GM12878 (cell line): Measurements from ENCODE around the gene IL1RAP. TPM values are rescaled to one million over a fixed set of nuclear protein-coding genes. Genes with fewer than 3 reads are reported as not detected.

Experiments used
- ATAC-seq: fragments of 200-7000 bp; cut with Tn5 transposase; 3 replicates; pipeline ENCODE4 v1.9.1; 2020; ENCODE audit warnings: mild to moderate bottlenecking, moderate library complexity
- BruUV-seq: library from RNA; stranded (reverse); fragments of 400-500 nt; replicated peaks from 2 replicates; lab custom pipeline; 2021; lab: Mats Ljungman, UMichigan
- CTCF ChIA-PET: fragments of 300-600 bp; sonication (Branson Sonifier 250); formaldehyde crosslinking; extraction: SDS; loops from one replicate; lab custom pipeline; 2021; ENCODE audit warnings: inconsistent platforms; lab: Yijun Ruan, JAX
- POLR2A ChIA-PET: fragments of 350-600 bp; formaldehyde crosslinking; extraction: SDS; loops from one replicate; lab custom pipeline; 2021; ENCODE audit warnings: inconsistent platforms; lab: Charles Lee
- RAD21 ChIA-PET: fragments of 300-600 bp; sonication (Branson Sonifier 250); formaldehyde crosslinking; loops from one replicate; lab custom pipeline; 2023; ENCODE audit warnings: antibody characterized with exemption; ENCODE audit not compliant: unreplicated experiment; lab: Charles Lee
- SMC1A ChIA-PET: fragments of 300-600 bp; sonication (Branson Sonifier 250); formaldehyde crosslinking; loops from one replicate; lab custom pipeline; 2023; ENCODE audit not compliant: unreplicated experiment, uncharacterized antibody; lab: Charles Lee
- DNase-seq: peaks from one replicate; pipeline ENCODE4 v3.0.0-alpha.2; 2011; ENCODE audit warnings: low read depth, low spot score
- FAIRE-seq: peaks from 3 replicates; lab custom pipeline; 2011; peaks lifted over from hg19 to GRCh38; lab: Jason Lieb, UNC
- H2AFZ ChIP-seq: 2 replicates; pipeline ENCODE4 v1.6.0; 2011; ENCODE audit warnings: low read depth, low read length, control low read depth; ENCODE audit not compliant: control insufficient read depth
- H3K27ac ChIP-seq: 2 replicates; pipeline ENCODE4 v1.5.1; 2011; ENCODE audit warnings: control low read depth; ENCODE audit not compliant: control insufficient read depth, insufficient read depth
- H3K27me3 ChIP-seq, 2 experiments: replicated peaks in 1 of 2; 2 replicates each; pipeline versions ENCODE4 v1.6.0 to v1.6.1; 2011; ENCODE audit warnings: low read length in 1 of 2; ENCODE audit not compliant: control insufficient read depth in 2 of 2, insufficient read depth in 2 of 2
- H3K36me3 ChIP-seq, 2 experiments: 2 replicates each; pipeline ENCODE4 v1.5.1; 2011; ENCODE audit warnings: low read length in 1 of 2; ENCODE audit not compliant: control insufficient read depth in 2 of 2, insufficient read depth in 2 of 2
- H3K4me1 ChIP-seq: 2 replicates; pipeline ENCODE4 v1.6.1; 2011; ENCODE audit warnings: mild to moderate bottlenecking, low read length, moderate library complexity, mixed read lengths; ENCODE audit not compliant: control insufficient read depth, insufficient read depth
- H3K4me2 ChIP-seq: 2 replicates; pipeline ENCODE4 v1.6.0; 2011; ENCODE audit warnings: control low read depth; ENCODE audit not compliant: control insufficient read depth, insufficient read depth
- H3K4me3 ChIP-seq: fragments of 200-600 bp; sonication (generic); 2 replicates; pipeline ENCODE4 v1.5.1; 2016
- H3K79me2 ChIP-seq: 2 replicates; pipeline ENCODE4 v1.6.0; 2011; ENCODE audit warnings: low read length; ENCODE audit not compliant: control insufficient read depth, insufficient read depth
- H3K9ac ChIP-seq: 2 replicates; pipeline ENCODE4 v1.8.0; 2011; ENCODE audit warnings: low read length, control low read depth, mixed read lengths; ENCODE audit not compliant: control insufficient read depth, insufficient read depth
- H3K9me3 ChIP-seq: replicated peaks from 3 replicates; pipeline ENCODE4 v1.5.1; 2011; ENCODE audit warnings: mild to moderate bottlenecking, low read length; ENCODE audit not compliant: control insufficient read depth, insufficient read depth
- H4K20me1 ChIP-seq: 2 replicates; pipeline ENCODE4 v1.6.0; 2011; ENCODE audit not compliant: control insufficient read depth, insufficient read depth
- BMI1 ChIP-seq: fragments of 450-650 bp; IDR thresholded peaks from 2 replicates; pipeline ENCODE4 v1.6.1; 2016; ENCODE audit warnings: mild to moderate bottlenecking, moderate library complexity, borderline replicate concordance
- E2F4 ChIP-seq: IDR thresholded peaks from 2 replicates; pipeline ENCODE4 v1.6.1; 2012; ENCODE audit warnings: low read depth, low read length, improper control_type of control experiment
- GATAD2B ChIP-seq: fragments of 450-650 bp; conservative IDR thresholded peaks from 2 replicates; pipeline ENCODE4 v1.6.1; 2017; ENCODE audit warnings: low read depth, mild to moderate bottlenecking, moderate library complexity
- IRF4 ChIP-seq: IDR thresholded peaks from 2 replicates; pipeline ENCODE4 v1.6.1; 2011; ENCODE audit warnings: low read depth, low read length
- NR2C1 ChIP-seq: fragments of 450-650 bp; IDR thresholded peaks from 2 replicates; pipeline ENCODE4 v1.6.1; 2017; ENCODE audit warnings: antibody characterized with exemption, mild to moderate bottlenecking, moderate library complexity
- SUPT20H ChIP-seq: IDR thresholded peaks from 2 replicates; pipeline ENCODE4 v1.6.1; 2011; ENCODE audit warnings: low read depth, mild to moderate bottlenecking, low read length, moderate library complexity, borderline replicate concordance; ENCODE audit not compliant: control insufficient read depth
- ZNF687 ChIP-seq: fragments of 450-650 bp; IDR thresholded peaks from 2 replicates; pipeline ENCODE4 v1.6.1; 2017; ENCODE audit warnings: mild to moderate bottlenecking, moderate library complexity
- WGBS: methylation state at CpG from one replicate; pipeline ENCODE4 v1.1.6; 2016; ENCODE audit warnings: low lambda C conversion rate; ENCODE audit not compliant: insufficient replicate concordance, insufficient coverage; ENCODE audit errors: missing lambda C conversion rate; 5-methylcytosine and 5-hydroxymethylcytosine counted together
- in situ Hi-C: fragments of 300-500 bp; cut with MboI; formaldehyde crosslinking; loops from 9 replicates; pipeline ENCODE4 v1.14.3; 2018; ENCODE audit warnings: mixed read lengths
- intact Hi-C: fragments of 100-400 bp; cut with micrococcal nuclease; formaldehyde crosslinking; loops from one replicate; pipeline ENCODE4 v1.14.2; 2022; ENCODE audit not compliant: unreplicated experiment
- polyA plus RNA-seq, 11 experiments: library from polyadenylated mRNA; depleted of rRNA in 4 of 11; unstranded in 6 of 11; stranded (reverse) in 5 of 11; fragments of >200 nt; fragmentation: Nextera tagmentation in 4 of 11; fragmentation: Illumina TruSeq in 1 of 11; extraction: Ambion mirVana in 4 of 11; extraction: Trizol in 1 of 11; gene quantifications; 1 replicate in 1 of 11; 2 replicates in 10 of 11; pipeline versions ENCODE4 v1.2.1 to v1.2.3, GENCODE V29; 2011 to 2016; ENCODE audit warnings: inconsistent platforms in 2 of 11, missing spikeins in 2 of 11, low read depth in 1 of 11
- total RNA-seq, 4 experiments: library from RNA; depleted of rRNA in 3 of 4; stranded (reverse); fragments of >200 nt in 3 of 4; fragmentation: Illumina TruSeq in 1 of 4; extraction: Trizol in 1 of 4; gene quantifications; 2 replicates each; pipeline versions ENCODE4 v1.2.1 to v1.2.3, GENCODE V29; 2013 to 2021
- TF ChIP-seq, protein P1 (sequence below): fragments of 450-650 bp; IDR thresholded peaks from 2 replicates; pipeline ENCODE4 v1.6.1; 2018; ENCODE audit warnings: borderline replicate concordance, mild to moderate bottlenecking; ENCODE audit not compliant: partially characterized antibody
- TF ChIP-seq, protein P2 (sequence below): fragments of 150-350 bp; IDR thresholded peaks from 2 replicates; pipeline ENCODE4 v1.6.1; 2016; ENCODE audit warnings: low read depth, low read length
- TF ChIP-seq, protein P3 (sequence below): IDR thresholded peaks from 2 replicates; pipeline ENCODE4 v1.6.1; 2011; ENCODE audit warnings: borderline replicate concordance, low read depth, mild to moderate bottlenecking, moderate library complexity, mixed read lengths, low read length; ENCODE audit not compliant: insufficient read depth; ENCODE audit errors: extremely low read length

The IL1RAP gene
- total and polyA plus RNA-seq, 10 of the 15 experiments (the other 5 are each of a cell fraction or from before 2014, with no cell fraction given) = 0.17 to 1.0 (median 0.44) TPM; not detected in 1

DNA sequence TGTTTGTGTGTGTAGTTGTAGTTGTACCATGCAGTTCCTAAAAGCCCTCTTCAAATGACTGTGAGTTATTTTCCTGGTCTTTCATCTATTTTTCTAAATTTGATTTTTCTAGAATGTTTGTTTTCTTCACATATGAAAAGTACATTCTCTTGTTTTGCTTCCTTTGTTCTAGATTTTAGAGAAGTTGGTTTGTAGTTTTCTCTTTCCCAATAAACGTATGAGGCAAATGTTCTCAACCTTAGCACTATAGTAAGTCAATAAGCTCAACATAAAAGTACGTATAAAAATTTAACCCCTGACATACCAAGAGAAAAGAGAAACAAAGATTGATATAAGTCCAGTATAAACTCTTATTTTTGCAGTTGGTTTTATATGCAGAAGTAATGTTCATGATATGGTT lies 74.7 kb downstream of the IL1RAP start (continued):
- TF ChIP-seq, protein P1, sequence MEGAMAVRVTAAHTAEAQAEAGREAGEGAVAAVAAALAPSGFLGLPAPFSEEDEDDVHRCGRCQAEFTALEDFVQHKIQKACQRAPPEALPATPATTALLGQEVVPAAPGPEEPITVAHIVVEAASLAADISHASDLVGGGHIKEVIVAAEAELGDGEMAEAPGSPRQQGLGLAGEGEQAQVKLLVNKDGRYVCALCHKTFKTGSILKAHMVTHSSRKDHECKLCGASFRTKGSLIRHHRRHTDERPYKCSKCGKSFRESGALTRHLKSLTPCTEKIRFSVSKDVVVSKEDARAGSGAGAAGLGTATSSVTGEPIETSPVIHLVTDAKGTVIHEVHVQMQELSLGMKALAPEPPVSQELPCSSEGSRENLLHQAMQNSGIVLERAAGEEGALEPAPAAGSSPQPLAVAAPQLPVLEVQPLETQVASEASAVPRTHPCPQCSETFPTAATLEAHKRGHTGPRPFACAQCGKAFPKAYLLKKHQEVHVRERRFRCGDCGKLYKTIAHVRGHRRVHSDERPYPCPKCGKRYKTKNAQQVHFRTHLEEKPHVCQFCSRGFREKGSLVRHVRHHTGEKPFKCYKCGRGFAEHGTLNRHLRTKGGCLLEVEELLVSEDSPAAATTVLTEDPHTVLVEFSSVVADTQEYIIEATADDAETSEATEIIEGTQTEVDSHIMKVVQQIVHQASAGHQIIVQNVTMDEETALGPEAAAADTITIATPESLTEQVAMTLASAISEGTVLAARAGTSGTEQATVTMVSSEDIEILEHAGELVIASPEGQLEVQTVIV = no peak
- TF ChIP-seq, protein P2, sequence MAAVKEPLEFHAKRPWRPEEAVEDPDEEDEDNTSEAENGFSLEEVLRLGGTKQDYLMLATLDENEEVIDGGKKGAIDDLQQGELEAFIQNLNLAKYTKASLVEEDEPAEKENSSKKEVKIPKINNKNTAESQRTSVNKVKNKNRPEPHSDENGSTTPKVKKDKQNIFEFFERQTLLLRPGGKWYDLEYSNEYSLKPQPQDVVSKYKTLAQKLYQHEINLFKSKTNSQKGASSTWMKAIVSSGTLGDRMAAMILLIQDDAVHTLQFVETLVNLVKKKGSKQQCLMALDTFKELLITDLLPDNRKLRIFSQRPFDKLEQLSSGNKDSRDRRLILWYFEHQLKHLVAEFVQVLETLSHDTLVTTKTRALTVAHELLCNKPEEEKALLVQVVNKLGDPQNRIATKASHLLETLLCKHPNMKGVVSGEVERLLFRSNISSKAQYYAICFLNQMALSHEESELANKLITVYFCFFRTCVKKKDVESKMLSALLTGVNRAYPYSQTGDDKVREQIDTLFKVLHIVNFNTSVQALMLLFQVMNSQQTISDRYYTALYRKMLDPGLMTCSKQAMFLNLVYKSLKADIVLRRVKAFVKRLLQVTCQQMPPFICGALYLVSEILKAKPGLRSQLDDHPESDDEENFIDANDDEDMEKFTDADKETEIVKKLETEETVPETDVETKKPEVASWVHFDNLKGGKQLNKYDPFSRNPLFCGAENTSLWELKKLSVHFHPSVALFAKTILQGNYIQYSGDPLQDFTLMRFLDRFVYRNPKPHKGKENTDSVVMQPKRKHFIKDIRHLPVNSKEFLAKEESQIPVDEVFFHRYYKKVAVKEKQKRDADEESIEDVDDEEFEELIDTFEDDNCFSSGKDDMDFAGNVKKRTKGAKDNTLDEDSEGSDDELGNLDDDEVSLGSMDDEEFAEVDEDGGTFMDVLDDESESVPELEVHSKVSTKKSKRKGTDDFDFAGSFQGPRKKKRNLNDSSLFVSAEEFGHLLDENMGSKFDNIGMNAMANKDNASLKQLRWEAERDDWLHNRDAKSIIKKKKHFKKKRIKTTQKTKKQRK = no peak
- no peak for TF ChIP-seq NR2C1
- no peak for TF ChIP-seq GATAD2B
- no peak for TF ChIP-seq IRF4

- CTCF ChIA-PET = no interaction called here
- no TSS peak for BruUV-seq
- intact Hi-C loops = no loop called here
- TF ChIP-seq, protein P3, sequence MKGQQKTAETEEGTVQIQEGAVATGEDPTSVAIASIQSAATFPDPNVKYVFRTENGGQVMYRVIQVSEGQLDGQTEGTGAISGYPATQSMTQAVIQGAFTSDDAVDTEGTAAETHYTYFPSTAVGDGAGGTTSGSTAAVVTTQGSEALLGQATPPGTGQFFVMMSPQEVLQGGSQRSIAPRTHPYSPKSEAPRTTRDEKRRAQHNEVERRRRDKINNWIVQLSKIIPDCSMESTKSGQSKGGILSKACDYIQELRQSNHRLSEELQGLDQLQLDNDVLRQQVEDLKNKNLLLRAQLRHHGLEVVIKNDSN = no peak
- no peak for TF ChIP-seq BMI1
- TF ChIP-seq SUPT20H = no peak
- TF ChIP-seq ZNF687 = no peak
- TF ChIP-seq E2F4 = no peak
Measured at GRCh38 chr3:190589326-190589725, 75.4 kb downstream of the IL1RAP start.

More at GRCh38 chr3:190589326-190589725, 75.4 kb downstream of the IL1RAP start:
- DNase-seq (no peak), FAIRE-seq (no peak), ATAC-seq (no peak)
- POLR2A ChIA-PET = no interaction called here
- RAD21 ChIA-PET = no interaction called here
- WGBS = 82% methylated on average over 7 of the region's 7 CpGs
- no peaks in the 10 kb centered on the region for H3K79me2 ChIP-seq
- no peaks in the 10 kb centered on the region for H3K36me3 ChIP-seq
- H4K20me1 ChIP-seq = no peaks in the 10 kb centered on the region
- SMC1A ChIA-PET = no interaction called here
- H3K4me3 ChIP-seq = no peak overlapping the region
- no peak overlapping the region for H2AFZ ChIP-seq
- in situ Hi-C loops = no loop called here
- H3K9ac ChIP-seq = no peak overlapping the region
- no peak overlapping the region for H3K4me2 ChIP-seq
- H3K27ac ChIP-seq = no peak overlapping the region
- H3K27me3 ChIP-seq = no peaks in the 10 kb centered on the region
- no peaks in the 10 kb centered on the region for H3K9me3 ChIP-seq
- H3K4me1 ChIP-seq = no peaks in the 10 kb centered on the region
